GM19455 (cell line): ENCODE measurements around the gene CNGA2.

Experiments used
- ATAC-seq: cut with Tn5 transposase; IDR thresholded peaks from one replicate; pipeline ENCODE4 v1.9.1; 2021; ENCODE audit not compliant: unreplicated experiment

CNGA2 gene

GRCh38 chrX:151750511-151750910, 16.0 kb downstream of the CNGA2 start:
- no peak for ATAC-seq

- no peak for ATAC-seq
Measured at GRCh38 chrX:151752847-151753246, 18.3 kb downstream of the CNGA2 start.

GRCh38 chrX:151753313-151754046, 18.9 kb downstream of the CNGA2 start:
- no peak for ATAC-seq

DNA sequence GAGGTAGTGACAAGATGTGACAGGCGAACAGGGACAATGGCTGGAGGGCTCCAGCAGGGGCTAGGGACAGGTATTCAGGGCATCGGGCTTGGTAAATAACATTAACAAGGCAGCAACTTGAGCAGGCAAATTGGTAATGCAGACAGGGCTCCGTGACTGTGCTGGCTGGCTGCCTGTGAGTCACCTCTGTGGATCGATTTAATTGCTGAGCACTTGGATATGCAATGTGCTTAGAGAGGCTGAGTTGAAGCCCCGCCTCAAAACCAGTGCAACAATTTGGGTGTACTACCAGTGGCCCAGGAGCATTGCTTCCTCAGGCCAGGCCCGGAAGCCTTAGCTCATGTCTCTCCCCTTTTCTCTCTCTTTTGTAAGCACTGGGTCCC, 19.5 kb downstream of the CNGA2 start:
- ATAC-seq, result no peak

GRCh38 chrX:151754641-151755215, 20.2 kb downstream of the CNGA2 start:
- no peak for ATAC-seq

- no peak for ATAC-seq
Measured at GRCh38 chrX:151759041-151759708, 24.6 kb downstream of the CNGA2 start.

GRCh38 chrX:151762802-151763201, 28.3 kb downstream of the CNGA2 start:
- no peak for ATAC-seq

DNA sequence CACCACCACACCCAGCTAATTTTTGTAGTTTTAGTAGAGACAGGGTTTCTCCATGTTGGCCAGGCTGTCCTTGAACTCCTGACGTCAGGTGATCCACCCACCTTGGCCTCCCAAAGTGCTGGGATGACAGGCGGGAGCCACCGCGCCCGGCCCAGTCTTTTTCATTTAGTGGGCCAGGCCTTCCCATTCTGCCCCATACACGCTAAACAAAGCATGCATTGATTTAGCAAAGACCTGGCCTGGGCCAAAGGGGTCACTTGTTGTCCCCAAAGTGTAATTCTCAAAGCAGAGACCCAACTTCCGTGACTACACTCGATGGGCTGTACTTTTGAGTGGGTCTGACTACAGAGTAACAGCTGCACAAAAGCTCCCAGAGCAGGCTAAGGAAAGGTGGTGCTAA, 29.2 kb downstream of the CNGA2 start:
- ATAC-seq, result no peak

DNA sequence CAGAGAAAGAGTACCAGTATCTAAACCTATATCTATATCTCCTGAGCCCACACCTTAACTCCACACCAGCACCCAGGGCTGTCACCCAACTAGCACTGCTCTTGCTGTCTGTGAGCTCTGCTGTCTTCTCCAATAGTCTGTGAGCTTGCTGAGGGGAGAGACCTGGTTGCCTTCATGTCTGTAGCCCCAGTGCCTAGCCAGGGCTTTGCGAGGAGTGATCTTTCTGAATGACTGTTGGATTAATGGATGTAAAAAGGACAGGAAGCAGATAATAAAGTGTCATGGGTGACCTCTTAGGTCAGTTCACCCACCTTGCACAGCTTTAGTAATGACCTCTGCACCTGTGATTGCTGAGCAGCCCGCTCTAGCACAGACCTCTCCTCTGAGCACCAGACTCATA, 30.5 kb downstream of the CNGA2 start:
- no peak for ATAC-seq

GRCh38 chrX:151771726-151772125, 37.2 kb downstream of the CNGA2 start:
- no peak for ATAC-seq

GRCh38 chrX:151773434-151773833, 38.9 kb downstream of the CNGA2 start:
- no peak for ATAC-seq

- ATAC-seq, result no peak
Measured at GRCh38 chrX:151774421-151774820, 39.9 kb downstream of the CNGA2 start.

DNA sequence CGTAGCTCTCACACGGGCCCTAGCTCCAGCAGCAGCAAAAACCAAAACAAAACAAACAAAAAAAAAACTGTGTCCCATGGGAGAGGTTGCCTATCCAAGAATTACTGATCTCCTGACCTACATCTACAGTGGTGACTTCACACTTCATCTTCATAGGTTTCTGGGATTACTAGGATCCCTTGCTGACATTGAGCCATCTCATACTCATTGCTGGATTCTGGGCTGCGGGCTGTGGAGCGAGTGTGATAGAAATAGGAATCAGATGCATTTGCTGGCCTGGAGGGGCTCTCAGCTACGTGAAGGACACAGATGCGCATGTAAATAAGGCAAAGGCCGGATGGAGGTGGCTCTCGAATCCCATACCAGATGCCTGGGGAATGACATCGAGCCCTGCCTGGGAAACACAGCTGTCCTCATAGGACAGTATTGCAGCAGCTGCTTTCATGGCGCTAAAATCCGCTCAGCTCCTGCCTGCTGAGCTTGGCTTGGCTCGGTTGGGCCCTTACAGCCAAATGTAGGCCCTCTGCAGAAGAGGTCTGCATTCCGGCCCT, 41.7 kb downstream of the CNGA2 start:
- no peak for ATAC-seq

DNA sequence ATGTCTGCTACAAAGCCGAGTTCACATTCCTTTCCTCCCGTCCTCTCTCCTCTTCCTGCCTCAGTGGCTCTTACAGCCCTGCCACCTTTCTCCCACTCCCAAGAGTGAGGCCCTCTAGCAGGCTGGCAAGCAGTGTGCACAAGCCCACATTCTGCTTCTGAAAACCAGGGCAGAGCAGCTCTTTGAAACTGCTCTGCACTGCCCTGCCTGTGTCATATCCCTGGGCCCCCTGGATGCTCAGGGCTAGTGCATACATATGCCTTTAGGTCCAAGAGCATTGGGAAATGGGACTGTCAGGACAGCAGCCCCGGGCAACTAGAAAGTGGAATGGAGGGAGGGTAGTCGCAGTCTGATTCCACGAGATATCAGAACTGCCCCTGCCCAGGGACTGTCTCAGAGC, 42.4 kb downstream of the CNGA2 start:
- no peak for ATAC-seq

DNA sequence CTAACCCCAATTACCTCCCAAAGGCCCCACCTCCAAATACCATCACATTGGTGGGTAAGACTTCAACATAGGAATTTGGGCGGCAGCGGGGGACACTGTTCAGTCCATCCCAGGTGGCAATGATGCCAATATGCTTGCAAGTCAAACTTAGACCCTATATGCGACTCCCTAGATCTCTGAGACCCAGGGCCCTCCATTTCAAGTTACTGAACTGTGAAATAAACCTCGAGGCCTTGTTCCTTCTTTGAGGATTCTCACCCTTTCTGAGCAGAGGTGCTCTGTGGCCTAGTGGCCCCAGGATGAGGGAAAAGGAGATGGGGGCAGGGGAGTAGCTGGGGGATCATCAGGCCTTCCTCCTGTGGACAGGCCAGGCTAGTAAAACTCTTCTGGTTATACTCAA, 44.7 kb downstream of the CNGA2 start:
- ATAC-seq, result no peak

DNA sequence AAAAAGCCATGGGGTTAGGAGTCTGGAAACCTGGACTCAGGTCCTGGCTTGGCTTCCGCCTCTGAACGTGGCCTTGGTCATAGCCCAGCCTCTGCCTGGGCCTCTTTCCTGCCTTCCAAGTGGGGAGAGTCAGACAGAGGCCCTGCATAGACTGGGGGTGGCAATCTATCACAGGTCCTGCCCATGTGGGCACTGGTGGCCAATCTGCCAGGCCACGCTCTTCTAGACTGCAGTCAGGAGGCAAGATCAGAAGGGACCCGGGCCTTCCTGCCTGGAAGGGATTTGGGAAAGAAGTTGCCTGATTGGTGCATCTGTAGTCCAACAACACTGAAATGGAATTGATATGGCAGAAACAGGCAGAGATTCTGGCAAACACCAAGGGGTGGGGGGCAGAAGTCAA, 46.1 kb downstream of the CNGA2 start:
- ATAC-seq, result no peak

- ATAC-seq, result no peak
Measured at GRCh38 chrX:151789179-151789800, 54.7 kb downstream of the CNGA2 start.

DNA sequence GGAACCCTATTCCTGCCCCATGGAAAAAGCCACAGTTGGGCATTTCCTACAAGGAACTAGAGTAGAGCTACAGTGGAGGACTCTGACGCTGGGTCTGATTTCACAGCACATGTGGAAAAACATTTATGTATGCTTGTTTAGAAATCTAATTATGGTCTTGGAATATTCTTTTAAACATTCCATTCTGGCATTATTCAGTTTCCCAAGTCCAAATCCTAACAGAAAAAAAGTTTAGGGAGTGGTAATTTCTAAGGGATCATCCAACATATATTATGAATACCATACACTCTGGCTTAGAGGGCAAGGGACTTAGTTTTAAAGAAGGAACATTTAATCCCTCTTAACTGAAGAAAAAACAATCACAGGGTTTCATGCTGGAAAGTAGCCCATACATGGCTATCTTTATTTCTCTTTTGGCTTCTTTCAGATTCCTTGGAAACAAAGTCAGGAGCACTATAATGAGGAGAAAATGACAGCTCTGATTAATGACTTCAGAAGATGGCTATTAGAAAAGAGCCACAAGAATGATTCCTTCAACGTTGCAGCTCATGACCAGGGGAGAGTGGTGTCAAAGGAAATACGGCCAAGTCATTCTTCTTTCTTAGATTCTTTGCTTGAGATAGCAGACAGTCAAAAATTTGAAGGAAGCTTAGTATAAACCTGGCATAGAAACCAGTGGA, 56.1 kb downstream of the CNGA2 start:
- no peak for ATAC-seq

DNA sequence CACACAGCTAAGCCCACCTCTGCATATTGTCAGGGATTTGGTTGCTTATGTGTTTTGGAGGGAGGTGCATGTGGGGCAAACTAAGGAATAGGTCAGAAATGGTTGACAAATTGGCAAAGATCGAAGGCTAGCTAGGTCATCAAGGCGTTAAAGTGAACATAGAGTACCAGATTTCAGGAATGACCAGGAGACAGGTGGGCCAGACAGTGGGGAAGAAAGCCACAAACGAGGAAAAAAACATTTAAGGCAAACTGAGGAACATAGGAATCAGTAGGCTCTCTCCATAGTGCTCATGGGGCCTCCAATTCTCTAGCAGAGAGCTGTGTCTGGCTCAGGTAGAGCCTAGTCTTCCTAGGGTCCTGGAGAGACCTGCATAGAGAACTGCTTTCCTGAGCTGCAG, 57.4 kb downstream of the CNGA2 start:
- ATAC-seq, result no peak

DNA sequence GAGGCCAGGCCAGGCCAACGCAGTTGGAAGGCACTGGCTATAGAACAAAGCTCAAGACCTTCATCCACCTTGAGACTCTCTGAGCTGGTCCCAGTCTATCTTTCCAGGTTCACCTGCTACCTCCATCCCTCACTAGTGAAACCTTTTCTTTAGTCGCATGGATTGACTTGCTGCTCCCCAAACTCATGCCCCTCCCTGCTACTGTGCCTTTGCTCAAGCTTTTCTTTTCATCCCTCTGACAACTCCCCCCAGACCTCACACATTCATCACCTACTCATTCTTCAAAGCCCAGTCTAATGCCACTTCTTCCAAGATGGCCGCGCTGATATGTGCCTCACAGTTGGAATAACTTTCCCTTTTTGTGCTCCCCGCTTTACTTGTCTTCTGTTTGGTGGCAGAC, 58.0 kb downstream of the CNGA2 start:
- no peak for ATAC-seq

GRCh38 chrX:151793886-151794285, 59.3 kb downstream of the CNGA2 start:
- ATAC-seq, result no peak
